Limb (tissue), 2 donors: ENCODE data around the gene RAB3GAP1.

Experiments
- DNase-seq, 2 donors: peaks; one replicate each; pipeline ENCODE4 v3.0.0-alpha.2; 2016; ENCODE audit errors: extremely low spot score in 2 of 2

RAB3GAP1 gene

DNA sequence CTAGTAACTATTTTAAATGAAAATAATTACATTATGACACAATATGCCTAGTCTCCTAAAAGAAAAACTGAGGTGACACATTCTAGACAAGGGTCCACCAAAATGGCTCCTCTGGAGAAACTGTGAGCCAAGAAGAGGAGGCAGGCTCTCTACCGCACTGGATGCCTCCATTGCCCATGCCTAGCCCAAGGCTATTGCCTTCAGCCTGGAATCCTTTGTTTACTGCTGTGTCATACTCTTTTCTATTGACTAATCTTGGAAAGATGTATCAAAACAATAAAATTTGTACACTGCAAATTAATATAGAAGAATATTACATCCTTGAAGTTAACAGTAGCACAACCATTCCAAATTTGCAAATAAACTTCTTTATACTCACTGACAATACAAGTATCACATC, 167.1 kb downstream of the RAB3GAP1 start:
- DNase-seq, result no peak
